ENCODE data around the gene IL20RB. TPM values are rescaled to one million over a fixed set of nuclear protein-coding genes. Genes with fewer than 3 reads are reported as not detected.

Gene IL20RB
- total RNA-seq, 4 donors from 2014 or later: 257 to 288 (median 273) TPM

DNA sequence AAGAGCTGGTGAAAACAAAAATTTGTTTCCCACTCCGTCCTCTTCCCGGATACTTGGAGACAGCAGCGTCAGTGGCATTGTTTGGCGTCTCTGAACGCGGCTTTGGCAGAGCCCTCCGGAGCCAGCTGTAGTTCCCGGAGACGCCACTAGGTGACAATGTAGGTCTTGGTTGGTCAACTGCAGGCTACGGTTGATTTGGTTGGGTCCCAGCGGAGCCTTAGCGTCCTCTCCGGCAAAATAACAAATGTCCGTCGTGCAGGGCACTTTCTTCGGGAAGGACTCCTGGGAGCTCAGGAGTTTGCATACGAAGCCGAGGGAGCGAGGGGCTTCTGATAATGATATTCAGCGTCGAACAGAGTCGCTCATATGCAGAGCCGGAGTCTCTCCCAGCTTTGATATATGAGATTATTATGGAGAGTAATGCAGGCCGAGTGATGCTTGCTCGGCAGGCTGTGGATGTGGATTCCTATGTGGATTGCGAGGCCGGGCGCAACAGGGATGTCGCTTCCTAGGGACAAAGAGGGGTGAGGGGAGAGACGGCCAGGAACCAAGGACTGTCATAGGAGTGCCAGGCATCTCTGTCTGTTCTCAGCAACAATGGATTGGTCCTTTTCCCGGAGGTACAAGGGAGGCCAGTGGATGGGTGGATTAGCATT is 74.8 kb downstream of the IL20RB start:
- intact Hi-C loops (cut with DNase I; ENCODE audit: low total_unique reads): loop anchor here (5.0 kb wide), 1 partner anchor 940 kb away; no protein-coding TSS in a partner anchor
- WGBS, 2 donors: 15 to 20% methylated on average over 30 of the region's 31 CpGs
- TF ChIP-seq POLR2A (IDR thresholded peaks at IDR 0.05) (no peak), CTCF (IDR thresholded peaks at IDR 0.05) (peak in 1 of 3 donors; percentile 74)
- H3K4me3 ChIP-seq (ENCODE audit: low read depth, poor library complexity, severe bottlenecking): no peak overlapping the region
- DNase-seq (ENCODE audit: low spot score in 2 of 2): peak; percentile 80 to 98

GRCh38 chr3:137035631-137036030 is 77.8 kb downstream of the IL20RB start:
- TF ChIP-seq POLR2A (IDR thresholded peaks at IDR 0.05) (no peak), CTCF (IDR thresholded peaks at IDR 0.05) (no peak)
- H3K4me3 ChIP-seq (ENCODE audit: low read depth, poor library complexity, severe bottlenecking): no peak overlapping the region
- 87 to 96% methylated on average over 5 of the region's 5 CpGs for WGBS, 2 donors
- intact Hi-C loops (cut with DNase I; ENCODE audit: low total_unique reads): no loop called here
- DNase-seq (ENCODE audit: low spot score in 2 of 2): no peak

DNA sequence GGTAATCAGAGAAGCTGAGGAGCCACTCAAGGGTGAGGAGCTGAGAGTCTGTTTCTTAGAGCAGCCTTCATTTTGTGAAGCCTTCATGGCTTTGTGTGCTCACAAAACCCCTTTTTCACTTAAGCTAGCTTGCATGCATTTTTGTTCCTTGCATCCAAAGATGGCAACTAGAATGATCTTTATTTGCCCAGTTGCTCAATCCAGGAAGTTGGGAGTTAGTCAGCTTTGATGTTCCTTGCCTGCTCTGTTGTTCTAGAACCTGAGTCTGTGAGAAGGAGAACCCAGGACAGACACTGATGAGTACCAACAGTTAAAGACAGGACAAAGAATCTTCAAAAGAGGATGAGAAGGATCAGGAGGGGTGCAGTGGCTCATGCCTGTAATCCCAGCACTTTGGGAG is 81.8 kb downstream of the IL20RB start:
- DNase-seq (ENCODE audit: low spot score in 2 of 2): no peak
- no peak overlapping the region for H3K4me3 ChIP-seq (ENCODE audit: low read depth, poor library complexity, severe bottlenecking)
- no peak for TF ChIP-seq POLR2A (IDR thresholded peaks at IDR 0.05)
- TF ChIP-seq CTCF (IDR thresholded peaks at IDR 0.05): no peak
- intact Hi-C loops (cut with DNase I; ENCODE audit: low total_unique reads): no loop called here

GRCh38 chr3:137041251-137041650 is 83.5 kb downstream of the IL20RB start:
- no peak overlapping the region for H3K4me3 ChIP-seq (ENCODE audit: low read depth, poor library complexity, severe bottlenecking)
- WGBS, 2 donors: 90 to 92% methylated on average over 2 of the region's 2 CpGs
- no peak for TF ChIP-seq CTCF (IDR thresholded peaks at IDR 0.05)
- TF ChIP-seq POLR2A (IDR thresholded peaks at IDR 0.05): no peak
- intact Hi-C loops (cut with DNase I; ENCODE audit: low total_unique reads): no loop called here
- no peak for DNase-seq (ENCODE audit: low spot score in 2 of 2)

DNA sequence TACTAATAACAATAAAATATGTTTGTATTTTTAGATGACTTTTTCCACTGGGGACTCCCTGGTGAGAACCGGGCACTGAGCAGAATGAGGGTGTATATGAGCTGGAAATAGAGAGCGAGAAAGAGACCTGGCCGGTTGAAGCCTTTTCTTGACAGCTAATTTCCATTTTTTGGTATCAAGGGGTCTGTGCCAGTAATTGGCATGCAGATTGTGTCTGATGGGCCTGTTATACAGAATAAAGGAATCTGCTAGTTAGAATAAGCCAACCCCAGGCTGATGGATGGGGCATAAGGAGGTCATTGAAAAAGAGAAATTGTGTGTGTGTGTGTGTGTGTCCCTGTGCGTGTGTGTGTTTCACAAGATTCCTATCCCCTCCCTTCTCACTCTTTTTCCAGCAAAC is 83.9 kb downstream of the IL20RB start:
- no peak for TF ChIP-seq CTCF (IDR thresholded peaks at IDR 0.05)
- DNase-seq (ENCODE audit: low spot score in 2 of 2): no peak
- intact Hi-C loops (cut with DNase I; ENCODE audit: low total_unique reads): no loop called here
- WGBS, 2 donors: 85 to 87% methylated on average over 4 of the region's 4 CpGs
- H3K4me3 ChIP-seq (ENCODE audit: low read depth, poor library complexity, severe bottlenecking): no peak overlapping the region

DNA sequence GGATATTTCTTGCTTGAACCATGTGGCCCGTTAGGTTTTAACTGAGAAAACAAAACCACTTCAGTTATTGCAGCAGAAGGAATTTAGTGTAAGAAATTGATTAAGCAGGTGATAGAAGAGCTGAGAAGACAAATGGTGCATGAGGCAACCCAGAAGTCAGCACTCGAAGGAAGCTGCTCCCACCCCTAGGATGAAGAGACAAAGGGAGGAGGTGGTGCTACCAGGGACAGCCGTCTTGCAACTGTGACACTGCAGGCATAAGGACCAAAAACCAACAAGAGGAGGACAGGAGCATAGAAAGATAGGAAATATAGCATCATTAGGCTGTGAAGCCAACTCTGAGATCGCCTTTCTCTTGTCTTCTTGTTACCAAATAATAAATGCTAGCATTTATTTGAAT is 89.0 kb downstream of the IL20RB start:
- WGBS, 2 donors: 75 to 76% methylated on average over 4 of the region's 4 CpGs

More for the DNA sequence above, 89.0 kb downstream of the IL20RB start:
- intact Hi-C loops (cut with DNase I; ENCODE audit: low total_unique reads): no loop called here
- DNase-seq (ENCODE audit: low spot score in 2 of 2): no peak
- TF ChIP-seq POLR2A (IDR thresholded peaks at IDR 0.05) (no peak), CTCF (IDR thresholded peaks at IDR 0.05) (no peak)
- H3K4me3 ChIP-seq (ENCODE audit: low read depth, poor library complexity, severe bottlenecking): no peak overlapping the region

Measured in lower leg skin (tissue), 4 donors.